ENCODE data around the gene EID1.

DNA sequence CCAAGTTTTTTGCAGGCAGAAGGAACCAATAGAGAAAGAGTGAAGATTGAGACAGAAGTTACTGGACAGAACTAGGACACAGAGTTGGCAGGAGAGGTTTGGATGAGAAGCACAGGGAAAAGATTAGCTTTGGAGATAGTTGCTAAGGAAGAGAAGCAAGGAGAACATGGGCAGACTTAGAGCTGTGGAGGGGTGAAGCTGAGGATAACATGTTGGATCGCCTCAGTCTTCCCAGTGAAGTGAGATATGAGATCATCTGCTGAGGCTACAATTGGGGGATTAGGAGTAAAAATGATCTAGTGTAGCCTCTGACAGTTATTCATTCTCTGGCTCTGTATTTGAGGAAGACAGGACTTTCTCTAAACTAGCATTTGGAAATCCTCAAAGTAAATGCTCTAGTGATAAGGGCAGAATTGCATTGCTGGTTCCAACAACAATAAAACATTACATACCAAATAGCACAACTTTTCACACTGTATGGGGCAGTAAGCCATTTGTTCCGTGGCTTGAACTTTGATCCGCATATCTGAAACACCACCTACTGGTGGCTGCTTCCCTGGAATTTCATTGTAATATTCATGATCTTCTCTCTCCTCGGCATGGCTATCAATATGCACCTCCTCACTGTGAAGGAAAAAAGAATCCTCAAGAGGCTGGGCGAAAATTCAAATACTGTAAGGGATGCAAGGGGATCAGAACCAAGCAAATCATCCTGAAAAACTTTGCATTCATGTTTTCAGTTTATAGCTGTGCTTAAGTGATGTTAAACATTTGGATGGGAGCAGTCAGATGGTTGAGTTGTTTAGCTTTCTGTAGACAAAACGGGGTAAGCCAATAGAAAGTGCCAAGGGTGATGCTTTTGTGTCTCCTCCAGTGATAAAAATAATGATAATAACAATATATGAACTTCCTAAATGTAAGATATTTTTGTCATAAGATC lies 22.2 kb upstream of the EID1 start:
- TF ChIP-seq, protein P1, sequence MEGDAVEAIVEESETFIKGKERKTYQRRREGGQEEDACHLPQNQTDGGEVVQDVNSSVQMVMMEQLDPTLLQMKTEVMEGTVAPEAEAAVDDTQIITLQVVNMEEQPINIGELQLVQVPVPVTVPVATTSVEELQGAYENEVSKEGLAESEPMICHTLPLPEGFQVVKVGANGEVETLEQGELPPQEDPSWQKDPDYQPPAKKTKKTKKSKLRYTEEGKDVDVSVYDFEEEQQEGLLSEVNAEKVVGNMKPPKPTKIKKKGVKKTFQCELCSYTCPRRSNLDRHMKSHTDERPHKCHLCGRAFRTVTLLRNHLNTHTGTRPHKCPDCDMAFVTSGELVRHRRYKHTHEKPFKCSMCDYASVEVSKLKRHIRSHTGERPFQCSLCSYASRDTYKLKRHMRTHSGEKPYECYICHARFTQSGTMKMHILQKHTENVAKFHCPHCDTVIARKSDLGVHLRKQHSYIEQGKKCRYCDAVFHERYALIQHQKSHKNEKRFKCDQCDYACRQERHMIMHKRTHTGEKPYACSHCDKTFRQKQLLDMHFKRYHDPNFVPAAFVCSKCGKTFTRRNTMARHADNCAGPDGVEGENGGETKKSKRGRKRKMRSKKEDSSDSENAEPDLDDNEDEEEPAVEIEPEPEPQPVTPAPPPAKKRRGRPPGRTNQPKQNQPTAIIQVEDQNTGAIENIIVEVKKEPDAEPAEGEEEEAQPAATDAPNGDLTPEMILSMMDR (conservative IDR thresholded peaks at IDR 0.05; ENCODE audit: low read depth, low read length), result peak; percentile 67
- no peak for TF ChIP-seq EZH2 (IDR thresholded peaks at IDR 0.05; ENCODE audit: borderline replicate concordance, low read depth, low read length, poor library complexity, severe bottlenecking)

Measured in A673 (cell line).